NB4 (cell line): Measurements from ENCODE around the gene ID1.

Experiments used
- DNase-seq: peaks from one replicate; pipeline ENCODE4 v3.0.0; 2010; ENCODE audit warnings: low read depth
- H3K4me3 ChIP-seq: one replicate; pipeline ENCODE4 v1.5.1; 2011; ENCODE audit warnings: mild to moderate bottlenecking, low read depth, low read length, moderate library complexity
- CTCF ChIP-seq: IDR thresholded peaks from one replicate; pipeline ENCODE4 v1.5.1; 2012; ENCODE audit warnings: low read depth, low read length
- MYC ChIP-seq: IDR thresholded peaks from 2 replicates; pipeline ENCODE4 v1.6.1; 2011; ENCODE audit warnings: low read depth, low read length
- POLR2A ChIP-seq: IDR thresholded peaks from 2 replicates; pipeline ENCODE4 v1.6.1; 2011; ENCODE audit warnings: mild to moderate bottlenecking; ENCODE audit not compliant: insufficient read length; ENCODE audit errors: extremely low read depth
- TF ChIP-seq, protein P1 (sequence below): IDR thresholded peaks from 2 replicates; pipeline ENCODE4 v1.6.1; 2011; ENCODE audit warnings: low read depth, low read length

Gene ID1

GRCh38 chr20:31568773-31569162 is 36.3 kb upstream of the ID1 start:
- H3K4me3 ChIP-seq, result no peak overlapping the region
- DNase-seq, result no peak
- TF ChIP-seq POLR2A, result no peak
- no peak for TF ChIP-seq MYC
- no peak for TF ChIP-seq CTCF
- TF ChIP-seq, protein P1, sequence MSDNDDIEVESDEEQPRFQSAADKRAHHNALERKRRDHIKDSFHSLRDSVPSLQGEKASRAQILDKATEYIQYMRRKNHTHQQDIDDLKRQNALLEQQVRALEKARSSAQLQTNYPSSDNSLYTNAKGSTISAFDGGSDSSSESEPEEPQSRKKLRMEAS, result no peak

- H3K4me3 ChIP-seq, result no peak overlapping the region
- TF ChIP-seq POLR2A (no peak), CTCF (peak; percentile 87)
- peak; percentile 61 for DNase-seq
Measured at GRCh38 chr20:31569163-31570020, 35.7 kb upstream of the ID1 start.

- DNase-seq, result no peak
- no peak for TF ChIP-seq POLR2A
- no peak for TF ChIP-seq MYC
- TF ChIP-seq CTCF, result no peak
- TF ChIP-seq, protein P1, result no peak
- H3K4me3 ChIP-seq, result no peak overlapping the region
Measured at GRCh38 chr20:31570021-31570463, 35.0 kb upstream of the ID1 start.

GRCh38 chr20:31570735-31571617 is 34.1 kb upstream of the ID1 start:
- DNase-seq, result no peak
- H3K4me3 ChIP-seq, result no peak overlapping the region
- TF ChIP-seq CTCF, result no peak

DNA sequence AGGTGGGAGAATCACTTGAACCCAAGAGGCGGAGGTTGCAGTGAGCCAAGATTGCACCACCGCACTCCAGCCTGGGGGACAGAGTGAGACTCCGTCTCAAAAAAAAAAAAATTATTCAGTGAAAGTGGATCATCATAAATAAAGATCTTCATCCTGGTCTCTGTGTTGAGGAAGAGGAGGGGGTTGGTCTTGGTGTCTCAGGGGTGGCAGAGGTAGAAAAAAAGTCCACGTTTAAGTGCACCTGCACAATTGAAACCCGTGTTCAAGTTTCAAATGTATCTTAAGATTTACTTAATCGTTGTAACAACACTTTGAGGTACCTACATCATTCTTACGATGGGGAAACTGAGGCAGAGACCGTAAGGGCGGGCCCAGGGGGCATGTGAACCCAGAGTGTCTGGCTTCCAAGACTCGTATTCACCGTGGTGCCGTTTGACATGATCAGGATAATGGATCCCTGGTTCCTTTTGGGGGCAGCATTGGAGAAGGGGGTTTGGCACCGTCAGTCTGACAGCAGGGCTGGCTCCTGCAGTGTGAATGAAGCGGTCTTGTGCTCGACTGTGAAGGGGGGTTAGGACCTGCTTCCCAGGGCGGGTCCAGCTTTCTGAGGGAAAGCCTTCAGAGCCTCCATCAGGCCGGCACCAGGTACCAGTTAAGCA is 32.9 kb upstream of the ID1 start:
- TF ChIP-seq POLR2A (no peak), MYC (no peak), CTCF (no peak)
- TF ChIP-seq, protein P1, result no peak
- peak overlapping the region; percentile 50 for H3K4me3 ChIP-seq
- DNase-seq, result no peak
